ENCODE data around the gene FAM98B. TPM values are rescaled to one million over a fixed set of nuclear protein-coding genes. Genes with fewer than 3 reads are reported as not detected.

The FAM98B gene
- total and polyA plus RNA-seq, 2 of the 13 experiments (the other 11 are each of a cell fraction or from before 2014, with no cell fraction given): 3.7 to 4.7 TPM

- TF ChIP-seq PTBP1 (IDR thresholded peaks at IDR 0.05; ENCODE audit: low read depth, low read length, poor library complexity, severe bottlenecking): no peak
- no peak for TF ChIP-seq POGZ (CRISPR knock-in tag; IDR thresholded peaks at IDR 0.05)
- TF ChIP-seq ZNF782 (CRISPR knock-in tag; IDR thresholded peaks at IDR 0.05; ENCODE audit: borderline replicate concordance): no peak
- no peak for TF ChIP-seq ARID2 (CRISPR knock-in tag; IDR thresholded peaks at IDR 0.05; ENCODE audit: borderline replicate concordance)
- TF ChIP-seq ZFX (CRISPR knock-in tag; IDR thresholded peaks at IDR 0.05; ENCODE audit: low read depth): no peak
- TF ChIP-seq ZBTB25 (CRISPR knock-in tag; IDR thresholded peaks at IDR 0.05): no peak
- no peak for TF ChIP-seq GABPB1 (CRISPR knock-in tag; IDR thresholded peaks at IDR 0.05)
Measured at GRCh38 chr15:38490242-38490922, 36.5 kb downstream of the FAM98B start (continued).

- no peaks in the 10 kb centered on the region for H3K79me2 ChIP-seq (ENCODE audit: insufficient read depth, low read length)
- H4K20me1 ChIP-seq (ENCODE audit: insufficient read depth, low read length): no peaks in the 10 kb centered on the region
- ChIA-PET POLR2A (no interaction called here), CTCF (ENCODE audit: low intra/inter-chr PET ratio, low total read pairs) (no interaction called here)
- TF ChIP-seq ZBTB44 (CRISPR knock-in tag; IDR thresholded peaks at IDR 0.05) (no peak), SRSF4 (IDR thresholded peaks at IDR 0.05; ENCODE audit: low read depth, low read length, poor library complexity, severe bottlenecking) (no peak), ZNF800 (CRISPR knock-in tag; IDR thresholded peaks at IDR 0.05) (no peak), HNF4A (CRISPR knock-in tag; IDR thresholded peaks at IDR 0.05) (no peak), ZNF777 (CRISPR knock-in tag; IDR thresholded peaks at IDR 0.05) (no peak), ZNF556 (CRISPR knock-in tag; IDR thresholded peaks at IDR 0.05; ENCODE audit: borderline replicate concordance) (no peak)
- no peak overlapping the region for H3K4me3 ChIP-seq (replicated peaks in 1 of 3; ENCODE audit: insufficient read depth in 1 of 3, low read depth in 2 of 3, low read length in 3 of 3)
- in situ Hi-C loops (cut with HindIII; ENCODE audit: extremely low pct_ligation_motif_present, low pct_unique_long_range_greater_than_20kb): no loop called here
- no peak for ATAC-seq
- no peak overlapping the region for H3K4me2 ChIP-seq (ENCODE audit: low read depth, low read length)
- no peaks in the 10 kb centered on the region for H3K4me1 ChIP-seq (ENCODE audit: insufficient read depth, low read length)
- no peak overlapping the region for H2AFZ ChIP-seq (ENCODE audit: low read length)
- H3K27me3 ChIP-seq (ENCODE audit: control insufficient read depth in 1 of 2, insufficient read depth in 2 of 2, low read length in 2 of 2): no peaks in the 10 kb centered on the region
- H3K27ac ChIP-seq (ENCODE audit: extremely low read length, insufficient read depth, low read length): no peak overlapping the region
- no peaks in the 10 kb centered on the region for H3K9me3 ChIP-seq (ENCODE audit: low read length)
- no peaks in the 10 kb centered on the region for H3K36me3 ChIP-seq (replicated peaks in 1 of 2; ENCODE audit: control insufficient read depth in 1 of 2, insufficient read depth in 2 of 2, low read length in 2 of 2)
- DNase-seq (ENCODE audit: low spot score): no peak
- no peak for FAIRE-seq
- BruUV-seq (replicated peaks): no TSS peak
- WGBS (ENCODE audit: low lambda C conversion rate): 95% methylated on average over 1 of the region's 1 CpG
- no peak overlapping the region for H3K9ac ChIP-seq (ENCODE audit: insufficient read depth, low read depth, low read length)
- intact Hi-C loops (cut with micrococcal nuclease; ENCODE audit: unreplicated experiment): no loop called here
Measured at GRCh38 chr15:38496151-38496550, 42.2 kb downstream of the FAM98B start.
